HT-29 (cell line): ENCODE measurements around the gene TMOD2. TPM values are rescaled to one million over a fixed set of nuclear protein-coding genes. Genes with fewer than 3 reads are reported as not detected.

Source experiments
- DNase-seq: peaks from one replicate; pipeline ENCODE4 v3.0.0-alpha.2; 2015; ENCODE audit warnings: low spot score
- total RNA-seq: library from RNA; depleted of rRNA; stranded (reverse); fragments of >200 nt; shearing (Covaris generic); gene quantifications from 2 replicates; pipeline ENCODE4 v1.2.3, GENCODE V29; 2014; rRNA removed

TMOD2 gene
- 0.08 and 0.46 TPM in 2 replicates for total RNA-seq

DNA sequence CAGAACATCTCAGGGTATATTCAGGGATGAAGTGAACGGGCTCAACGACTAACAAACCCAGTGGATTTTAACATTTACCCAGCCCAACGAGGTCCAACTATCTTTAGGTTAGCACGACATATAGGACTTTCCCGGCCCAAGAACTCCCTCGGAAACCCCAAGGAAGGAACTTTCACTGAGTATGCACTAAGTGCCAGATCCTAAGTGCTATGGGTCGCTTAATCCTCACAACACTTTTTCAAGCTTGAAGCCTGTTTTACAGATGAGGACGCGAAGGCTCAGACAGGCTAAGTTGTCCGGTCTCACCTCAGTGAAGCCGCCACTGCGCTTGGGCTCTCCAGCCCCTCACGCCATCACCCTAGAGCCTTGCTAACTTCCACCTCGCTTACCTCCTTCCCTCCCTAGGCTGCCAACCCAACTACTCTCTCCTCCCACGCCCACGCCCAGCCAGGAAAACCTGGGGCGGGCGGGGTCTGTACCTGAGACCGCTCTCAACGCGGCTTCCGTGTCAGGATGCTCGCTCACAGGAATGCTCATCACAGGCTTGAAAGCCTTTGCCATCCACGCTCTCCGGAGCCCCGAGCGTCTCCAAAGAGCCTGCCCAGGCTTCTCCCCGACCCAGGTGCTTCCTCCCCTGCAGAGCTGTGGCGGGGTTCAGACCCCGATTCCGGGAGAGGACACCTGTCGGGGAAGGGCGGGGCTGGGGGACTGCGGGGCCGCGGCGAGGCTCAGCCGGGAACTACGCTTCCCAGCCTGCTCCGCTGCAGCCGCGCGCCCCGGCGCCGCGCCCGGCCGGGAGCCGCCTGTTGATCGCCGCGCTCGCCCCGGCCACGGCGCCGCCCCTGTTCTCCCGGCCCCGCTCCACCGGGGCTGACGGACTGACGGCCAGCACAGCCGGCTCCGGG is at the start of gene TMOD2:
Gene TMOD2 (plus strand): TSS at position 806 of the 905 bp plus-strand sequence. CDS start 14,845 bp downstream, outside the sequence.
- DNase-seq, result peak; percentile 60

- no peak for DNase-seq
Measured at GRCh38 chr15:51702710-51703109, 48.7 kb upstream of the TMOD2 start.

DNA sequence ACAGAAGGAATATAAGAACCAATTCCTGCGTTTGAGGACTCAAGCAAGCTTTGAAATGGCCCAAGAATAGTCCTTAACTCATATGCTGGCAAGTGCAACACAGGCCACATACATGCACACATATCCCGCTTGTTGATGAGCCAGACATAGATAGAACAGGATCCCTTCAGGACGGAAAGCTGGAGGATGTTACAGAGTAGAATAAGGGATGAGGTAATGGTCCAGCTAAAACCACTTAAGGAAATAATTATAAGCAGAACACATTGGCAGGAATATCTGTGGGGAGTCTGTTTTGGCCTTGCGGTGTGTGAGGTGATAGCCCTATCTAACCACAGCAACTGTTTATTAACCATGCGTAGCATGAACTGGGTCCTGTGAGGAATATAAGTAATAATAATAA is 45.1 kb upstream of the TMOD2 start:
- no peak for DNase-seq

DNA sequence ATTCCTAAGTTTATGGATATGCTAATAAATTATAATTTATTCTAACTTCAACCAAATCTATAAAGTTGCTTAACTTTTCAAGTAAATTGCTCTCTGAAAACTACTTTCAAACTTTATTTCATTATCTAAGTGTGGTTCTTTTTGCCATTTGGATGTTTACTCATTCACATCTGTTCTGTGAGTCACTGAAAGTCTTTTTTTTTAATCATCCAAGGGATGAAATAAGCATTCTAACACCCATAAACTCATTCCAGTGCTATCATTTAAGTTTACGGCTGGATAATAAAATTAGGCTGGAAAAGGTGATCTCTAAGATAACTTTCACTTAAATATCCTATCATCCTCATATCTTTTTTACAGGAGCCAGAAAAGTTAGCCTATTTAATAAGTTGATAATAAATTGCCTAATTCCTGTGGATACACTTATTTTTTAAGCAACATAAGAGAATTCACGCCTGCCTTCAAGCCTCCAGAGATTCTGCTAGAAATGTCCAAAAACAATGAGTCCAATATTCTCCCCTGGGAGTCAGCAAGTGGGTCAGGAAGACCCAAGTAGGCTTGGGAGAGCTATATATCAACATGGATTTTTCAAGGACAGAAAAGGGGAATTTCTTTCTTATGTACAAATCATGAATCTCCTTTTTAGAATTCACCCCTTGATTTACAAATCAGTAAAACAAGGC is 44.3 kb upstream of the TMOD2 start:
- DNase-seq, result no peak

GRCh38 chr15:51708013-51708412 is 43.4 kb upstream of the TMOD2 start:
- DNase-seq, result no peak

- DNase-seq, result no peak
Measured at GRCh38 chr15:51709031-51709430, 42.4 kb upstream of the TMOD2 start.

- no peak for DNase-seq
Measured at GRCh38 chr15:51714162-51714561, 37.2 kb upstream of the TMOD2 start.

GRCh38 chr15:51714911-51715310 is 36.5 kb upstream of the TMOD2 start:
- no peak for DNase-seq

DNA sequence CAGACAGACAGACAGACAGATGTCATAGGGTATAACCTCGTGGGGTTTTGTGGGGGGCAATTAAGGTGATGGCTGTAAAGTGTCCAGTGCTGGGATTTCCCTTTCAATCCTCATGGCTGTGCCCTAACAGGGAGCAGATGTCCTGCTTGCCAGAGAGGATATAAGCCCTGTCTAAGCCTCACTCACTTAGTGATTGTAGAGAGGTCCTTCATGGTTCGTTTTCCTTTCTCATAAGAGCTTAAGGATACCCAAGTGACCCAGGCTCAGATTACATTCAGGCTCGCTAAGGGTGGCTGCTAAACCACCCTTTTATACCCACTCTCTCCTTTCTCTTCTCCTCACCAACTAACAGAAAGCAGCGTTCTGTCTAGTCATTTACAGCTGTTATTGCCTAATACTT is 33.2 kb upstream of the TMOD2 start:
- no peak for DNase-seq

DNA sequence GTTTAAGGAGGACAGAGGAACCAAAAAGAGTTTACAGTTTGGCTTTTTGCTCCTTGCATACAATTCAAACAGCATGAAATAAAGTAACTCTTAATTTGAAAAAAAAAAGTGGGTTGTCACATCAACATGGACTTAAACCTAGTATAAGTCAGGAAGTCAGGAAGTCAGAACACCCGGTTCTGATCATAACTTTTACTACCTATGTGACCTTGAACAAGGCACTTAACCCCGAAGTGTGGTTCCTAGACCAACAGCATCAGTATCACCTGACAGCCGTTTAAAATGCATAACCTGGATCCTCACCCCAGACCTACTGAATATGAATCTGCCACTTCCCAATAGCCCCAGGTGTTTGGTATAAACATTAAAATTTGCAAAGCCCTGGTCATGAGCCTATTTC is 32.7 kb upstream of the TMOD2 start:
- DNase-seq, result no peak

DNA sequence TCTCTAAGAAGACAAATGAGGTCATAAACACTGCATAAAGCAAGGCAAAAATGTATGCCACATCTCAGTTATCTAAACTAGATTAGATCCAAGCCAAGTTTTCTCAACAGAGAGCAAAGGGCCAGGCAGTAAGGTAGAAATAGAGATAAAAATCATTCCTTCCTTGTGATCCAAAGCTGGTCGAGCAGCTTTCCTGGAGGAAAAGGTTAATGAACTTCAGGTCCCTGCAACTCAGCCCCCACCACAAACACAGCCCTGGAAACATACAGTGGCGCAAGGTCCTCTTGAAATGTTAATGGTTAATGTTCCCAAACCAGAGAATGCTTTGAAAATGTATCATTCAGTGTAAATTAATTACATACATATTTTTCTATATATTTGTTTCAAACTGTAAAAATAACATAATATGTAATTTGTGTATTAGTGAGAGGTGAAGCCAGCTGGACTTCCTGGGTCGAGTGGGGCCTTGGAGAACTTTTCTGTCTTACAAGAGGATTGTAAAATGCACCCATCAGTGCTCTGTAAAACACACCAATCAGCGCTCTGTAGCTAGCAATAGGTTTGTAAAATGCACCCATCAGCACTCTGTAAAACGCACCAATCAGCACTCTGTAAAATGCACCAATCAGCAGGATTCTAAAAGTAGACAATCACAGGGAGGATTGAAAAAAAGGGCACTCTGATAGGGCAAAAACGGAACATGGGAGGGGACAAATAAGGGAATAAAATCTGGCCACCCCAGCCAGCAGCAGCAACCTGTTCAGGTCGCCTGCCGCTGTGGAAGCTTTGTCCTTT is 31.0 kb upstream of the TMOD2 start:
- DNase-seq, result peak; percentile 28

DNA sequence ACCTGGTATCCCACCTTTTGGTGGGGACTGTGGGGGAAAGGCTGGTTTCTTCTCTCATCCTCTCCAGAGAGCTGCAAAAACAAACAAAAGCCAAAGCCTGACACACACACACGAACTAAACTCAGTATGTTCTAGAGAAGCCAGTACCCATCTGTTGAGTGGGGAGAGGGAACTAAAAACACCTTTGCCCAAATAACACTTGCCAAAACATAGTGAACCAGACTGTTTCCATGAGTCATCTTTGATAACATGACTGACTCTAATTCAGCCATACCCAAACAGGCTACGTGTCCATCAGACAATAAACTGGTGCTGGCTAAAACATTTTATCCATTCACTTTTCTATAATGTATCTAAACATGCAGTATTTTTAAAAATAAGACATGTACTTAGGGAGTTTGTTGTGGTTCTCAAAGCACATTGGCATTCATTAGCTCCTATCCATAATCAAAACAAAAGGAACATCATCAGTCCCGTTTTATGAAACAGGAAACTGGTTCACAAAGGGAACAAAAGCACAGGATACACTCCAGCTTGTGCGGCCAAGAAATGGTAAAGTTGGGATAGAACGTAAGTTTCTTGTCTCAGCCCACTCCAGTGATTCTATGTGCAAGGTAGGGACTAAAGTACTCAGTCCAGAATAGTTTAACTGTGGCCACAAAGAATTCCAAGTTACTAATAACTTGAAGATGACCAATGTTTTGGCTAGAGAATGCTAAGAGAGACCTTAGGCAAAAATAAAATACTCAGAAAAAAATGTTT is 30.0 kb upstream of the TMOD2 start:
- DNase-seq, result no peak

DNA sequence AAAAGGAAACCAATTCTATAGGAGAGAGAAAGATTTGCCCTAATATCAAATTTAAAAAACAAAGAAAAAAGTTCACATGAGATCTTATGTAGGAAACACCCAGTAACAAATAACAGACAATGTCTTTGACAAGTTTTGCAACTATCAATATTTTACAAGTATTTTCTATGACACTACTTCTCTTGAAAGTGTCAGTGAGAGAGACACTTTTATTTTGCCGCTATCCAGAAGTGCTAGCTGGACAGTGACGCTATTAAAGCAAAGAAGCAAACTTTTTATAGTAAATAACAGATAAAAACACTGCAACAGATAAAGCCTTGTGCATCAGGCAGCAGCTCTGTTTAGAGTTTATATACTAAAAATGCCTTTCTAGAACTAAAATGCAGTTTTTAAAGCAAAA is 27.2 kb upstream of the TMOD2 start:
- DNase-seq, result no peak

GRCh38 chr15:51724673-51725072 is 26.7 kb upstream of the TMOD2 start:
- no peak for DNase-seq

- no peak for DNase-seq
Measured at GRCh38 chr15:51726302-51727073, 24.9 kb upstream of the TMOD2 start.

- no peak for DNase-seq
Measured at GRCh38 chr15:51727141-51727897, 24.1 kb upstream of the TMOD2 start.

GRCh38 chr15:51731549-51732267 is 19.7 kb upstream of the TMOD2 start:
- peak; percentile 56 for DNase-seq

GRCh38 chr15:51732646-51733045 is 18.8 kb upstream of the TMOD2 start:
- DNase-seq, result no peak
